Stimulated activated CD8-positive, alpha-beta memory T cell treated with anti-CD3 and anti-CD28 coated beads, Interleukin-15, amount 100 ng/mL, for 48 hours (primary cell): ENCODE results near the gene RASAL2.

Source experiments
- DNase-seq, 2 donors: peaks; one replicate each; pipeline ENCODE4 v3.0.0-alpha.2; 2020; ENCODE audit warnings: low read depth in 2 of 2

Gene RASAL2

DNA sequence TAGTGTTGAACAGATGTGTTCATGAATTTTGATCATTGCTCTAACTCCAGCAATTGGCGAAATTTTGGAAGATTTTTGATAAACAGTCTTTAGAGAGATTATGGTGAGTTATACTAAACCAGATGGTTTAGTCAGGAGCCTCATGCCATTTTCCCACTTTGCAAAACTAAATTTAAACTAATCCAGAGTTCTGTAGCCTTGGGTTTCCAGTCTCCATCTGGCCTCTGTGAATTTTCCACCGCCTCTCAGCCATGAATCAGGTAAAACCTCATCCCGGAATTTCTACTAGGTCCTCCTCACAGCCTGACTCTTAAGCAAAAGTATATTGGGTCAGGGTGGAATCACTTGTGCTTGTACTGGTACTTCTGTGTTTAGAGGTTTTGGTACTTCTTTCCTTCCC is 358.1 kb downstream of the RASAL2 start:
- DNase-seq: no peak

DNA sequence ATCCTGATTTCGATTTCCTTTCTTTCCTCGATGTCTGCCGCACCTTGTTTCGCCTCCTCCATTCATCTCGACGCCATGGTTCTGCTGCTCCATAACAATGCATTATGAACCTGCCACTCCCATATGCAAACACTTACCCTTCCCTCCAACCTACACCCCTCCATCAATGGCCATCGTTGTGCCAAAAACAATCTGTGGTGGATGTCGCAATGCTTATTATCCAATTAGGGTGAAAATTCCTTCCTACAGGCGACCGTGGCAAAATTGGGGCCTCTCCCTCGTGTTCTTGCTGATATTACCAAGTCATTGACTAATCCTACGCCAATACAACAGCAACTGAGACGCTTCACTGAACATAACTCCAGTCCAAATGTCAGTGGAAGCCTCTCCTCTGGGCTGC is 362.6 kb downstream of the RASAL2 start:
- no peak for DNase-seq

- DNase-seq: no peak
Observed at GRCh38 chr1:178457651-178458050, 363.7 kb downstream of the RASAL2 start.

DNA sequence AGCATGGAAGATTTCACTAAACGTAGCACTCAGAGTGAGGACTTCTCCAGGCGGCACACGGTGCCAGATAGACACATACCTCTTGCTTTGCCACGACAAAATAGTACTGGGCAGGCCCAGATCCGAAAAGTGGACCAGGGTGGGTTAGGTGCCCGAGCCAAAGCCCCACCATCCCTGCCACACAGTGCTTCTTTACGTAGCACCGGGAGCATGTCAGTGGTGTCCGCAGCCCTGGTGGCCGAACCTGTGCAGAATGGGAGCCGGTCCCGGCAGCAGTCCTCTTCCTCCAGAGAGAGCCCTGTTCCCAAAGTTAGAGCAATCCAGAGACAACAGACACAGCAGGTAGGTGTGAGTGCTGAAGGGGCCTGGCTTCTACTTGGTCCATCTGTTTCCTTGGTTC is 364.3 kb downstream of the RASAL2 start:
- DNase-seq: no peak

DNA sequence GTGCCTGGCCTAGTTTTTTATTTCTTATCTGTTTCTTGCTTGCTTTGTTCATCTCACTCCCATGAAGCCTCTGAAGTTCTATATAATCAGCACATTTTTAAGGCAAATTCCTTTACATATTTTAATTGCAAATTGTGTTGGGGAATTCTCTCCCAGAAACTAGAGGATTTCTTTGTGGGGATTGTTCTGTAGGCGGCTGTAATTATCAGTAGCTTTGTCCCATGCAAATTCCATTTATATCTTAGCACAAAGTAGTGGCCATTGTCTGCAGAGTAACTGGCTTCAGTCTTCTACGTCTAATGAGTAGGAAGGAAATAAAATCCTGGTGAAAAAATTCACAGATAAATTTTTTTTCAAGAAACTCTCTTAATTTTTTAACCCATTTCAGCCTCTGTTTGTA is 367.2 kb downstream of the RASAL2 start:
- DNase-seq: no peak

DNA sequence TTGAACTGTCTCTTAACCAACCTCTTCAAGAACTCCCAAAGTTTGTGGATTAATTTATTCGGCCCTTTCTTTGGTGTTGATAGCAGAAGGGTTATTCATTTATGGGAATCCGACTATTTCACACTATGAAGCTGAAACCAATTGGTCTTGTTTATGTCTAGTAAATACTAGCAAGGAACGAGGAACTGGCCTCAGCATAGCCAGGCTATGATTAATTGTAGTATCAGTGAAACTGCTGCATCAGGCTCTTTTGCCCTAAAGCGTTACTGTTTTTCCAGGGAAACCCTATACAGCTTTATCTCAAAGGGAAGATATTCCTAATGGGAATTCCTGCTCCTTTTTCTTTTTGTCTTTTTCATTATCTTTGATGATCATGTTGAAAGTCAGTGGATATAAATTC is 367.8 kb downstream of the RASAL2 start:
- DNase-seq: no peak

DNA sequence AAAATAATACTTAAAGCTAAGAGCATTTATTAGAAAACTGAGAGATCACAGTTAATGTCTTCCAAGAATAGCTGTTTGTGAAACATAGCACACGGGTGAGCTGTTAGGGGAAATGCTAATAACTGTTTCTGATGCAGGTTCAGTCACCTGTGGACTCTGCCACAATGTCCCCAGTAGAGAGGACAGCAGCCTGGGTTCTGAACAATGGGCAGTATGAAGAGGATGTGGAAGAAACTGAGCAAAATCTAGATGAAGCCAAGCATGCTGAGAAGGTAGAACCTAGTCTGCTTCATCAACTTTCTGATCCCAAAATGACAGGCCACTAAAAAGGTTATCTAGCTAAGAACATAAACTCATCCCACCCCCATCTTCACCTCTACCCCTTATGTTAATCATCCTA is 370.2 kb downstream of the RASAL2 start:
- no peak for DNase-seq

DNA sequence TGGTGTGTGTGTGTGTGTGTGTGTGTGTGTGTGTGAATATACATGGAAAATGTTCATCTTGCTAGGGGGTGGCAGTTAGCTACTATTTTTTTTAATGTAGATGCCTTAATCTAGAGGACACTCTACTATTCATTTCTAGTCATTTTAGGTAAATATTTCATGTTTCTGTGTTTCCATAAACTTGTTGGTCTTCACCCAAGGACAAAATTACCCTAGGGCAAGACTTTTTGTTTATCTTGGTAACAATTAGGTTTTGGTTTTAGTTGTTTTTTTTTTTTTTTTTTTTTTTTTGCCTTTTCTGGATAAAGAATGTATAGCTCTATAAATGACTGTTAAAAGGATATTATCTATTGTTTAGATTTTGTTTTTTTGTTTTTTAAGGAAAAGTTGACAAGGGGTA is 370.7 kb downstream of the RASAL2 start:
- DNase-seq: no peak

- no peak for DNase-seq
Observed at GRCh38 chr1:178465011-178465410, 371.1 kb downstream of the RASAL2 start.

DNA sequence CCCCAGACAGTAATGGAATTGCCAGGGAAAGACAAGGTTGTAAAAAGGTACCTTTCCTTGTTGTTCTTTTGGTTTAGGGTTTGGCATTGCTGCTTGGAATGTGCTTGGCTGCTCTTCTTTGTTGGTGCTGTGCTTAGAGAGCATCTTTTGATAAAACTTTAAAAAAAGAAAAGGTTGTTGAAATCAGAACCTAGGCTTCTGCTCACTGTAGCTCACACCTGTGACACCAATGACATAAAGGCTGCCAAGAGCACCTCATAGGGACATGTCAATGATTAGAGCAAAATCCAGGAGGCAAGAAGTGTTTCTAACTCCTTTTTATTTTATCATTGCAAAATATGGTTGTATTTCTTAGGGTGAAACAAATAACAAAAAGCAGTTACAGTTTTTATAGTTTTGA is 373.9 kb downstream of the RASAL2 start:
- DNase-seq: no peak

- DNase-seq: no peak
Observed at GRCh38 chr1:178470411-178470960, 376.6 kb downstream of the RASAL2 start.

- DNase-seq: no peak
Observed at GRCh38 chr1:178472531-178472930, 378.6 kb downstream of the RASAL2 start.

DNA sequence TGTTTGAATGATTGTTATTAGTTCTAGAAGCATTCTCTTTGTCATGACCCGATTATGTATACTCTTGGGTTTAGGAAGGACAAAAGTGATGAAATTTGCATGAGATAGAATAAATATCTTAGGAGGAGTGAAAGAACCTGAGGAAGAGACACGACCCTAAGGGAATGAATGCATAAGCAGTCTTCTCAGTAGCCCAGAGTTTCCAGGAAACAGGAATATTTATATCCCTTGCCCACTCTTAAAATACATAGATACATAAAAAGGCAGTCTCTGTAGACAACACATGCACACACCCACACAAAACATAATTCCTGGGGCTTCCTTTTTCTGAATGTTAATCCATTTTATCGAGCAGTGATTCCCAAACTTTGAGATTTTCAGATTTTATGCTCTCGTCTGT is 383.5 kb downstream of the RASAL2 start:
- no peak for DNase-seq

GRCh38 chr1:178477841-178478240 is 383.9 kb downstream of the RASAL2 start:
- no peak for DNase-seq

DNA sequence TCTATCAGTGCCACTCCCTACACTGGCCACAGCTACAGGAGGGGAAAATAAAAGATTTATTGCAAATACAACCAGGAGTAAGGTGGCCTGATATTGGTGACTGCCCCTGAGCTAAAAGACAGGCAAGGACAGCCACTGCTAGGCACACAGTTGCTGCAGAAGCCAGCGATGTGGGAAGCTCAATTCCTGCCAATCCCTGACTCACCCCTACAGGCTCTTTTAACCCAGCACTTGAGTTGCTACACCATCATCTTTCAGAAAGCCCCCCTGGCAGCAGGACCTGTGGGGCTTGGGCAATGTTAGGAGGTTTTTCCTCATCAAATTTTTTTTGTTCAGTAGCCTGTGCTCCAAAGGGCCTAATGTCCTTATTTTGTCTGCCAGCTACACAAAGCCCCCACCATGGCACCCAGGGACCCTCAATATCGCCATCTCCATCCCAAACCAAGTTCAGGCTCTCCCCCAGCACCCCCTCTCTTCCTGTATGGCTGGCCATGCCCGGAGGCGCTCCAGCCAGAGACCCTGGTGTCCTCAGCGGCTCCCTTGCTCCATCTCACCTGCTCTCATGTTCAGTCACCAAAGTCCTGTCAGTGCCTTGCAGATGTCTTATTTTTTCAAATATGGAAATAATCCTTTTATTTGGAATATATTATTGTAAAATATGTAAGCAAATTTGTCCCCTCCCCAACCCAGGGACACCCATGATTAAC is 389.5 kb downstream of the RASAL2 start:
- DNase-seq: no peak

- no peak for DNase-seq
Observed at GRCh38 chr1:178484698-178485225, 390.9 kb downstream of the RASAL2 start.

GRCh38 chr1:178485541-178485981 is 391.7 kb downstream of the RASAL2 start:
- no peak for DNase-seq

DNA sequence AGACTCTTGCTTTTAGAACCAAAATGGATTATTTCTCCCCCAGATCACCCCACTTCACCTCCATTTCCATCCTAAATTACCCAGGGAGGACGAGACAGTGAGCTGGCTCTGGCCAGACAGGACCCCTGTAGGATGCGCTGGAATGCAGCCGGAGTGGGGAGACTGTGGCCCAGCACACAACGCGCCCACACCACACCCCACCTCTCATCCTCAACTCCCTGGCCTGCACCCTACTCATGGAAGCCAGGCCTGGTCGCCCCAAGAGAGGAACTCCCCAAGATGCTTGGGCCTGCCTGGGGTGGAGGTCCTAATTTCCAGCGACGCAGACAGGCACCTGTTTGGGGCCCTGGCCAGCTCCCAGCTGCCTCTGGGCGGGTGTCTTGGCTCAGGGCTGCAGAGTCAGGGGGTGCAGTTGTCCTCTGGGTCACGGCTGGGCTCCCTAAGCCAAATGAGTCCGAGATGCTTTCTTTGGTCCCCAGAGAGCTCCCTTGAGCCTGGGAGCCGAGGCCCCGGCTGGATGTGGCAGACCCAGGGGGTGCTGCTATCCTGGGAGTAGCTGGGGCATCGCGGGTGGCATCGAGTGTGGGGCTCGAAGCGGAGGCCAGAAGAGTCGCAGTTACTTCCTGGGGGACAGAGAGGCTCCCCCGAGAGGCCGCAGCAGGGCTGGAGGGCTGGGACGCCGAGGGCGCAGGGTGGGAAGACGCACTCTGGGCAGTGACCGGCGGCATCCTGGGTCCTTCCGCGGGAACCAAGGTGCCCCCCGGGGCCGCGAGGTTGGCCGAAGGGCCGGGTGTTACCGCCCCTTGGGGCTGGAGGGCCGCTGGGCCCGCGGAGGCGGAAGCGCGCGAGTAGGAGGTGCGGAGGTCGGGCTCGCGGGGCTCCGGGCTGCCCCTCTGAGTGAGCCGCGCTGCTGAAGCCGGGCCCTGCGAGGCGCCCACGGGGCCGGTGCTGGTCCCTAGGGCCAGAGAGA is 392.5 kb downstream of the RASAL2 start:
- DNase-seq: no peak

- no peak for DNase-seq
Observed at GRCh38 chr1:178487070-178487615, 393.2 kb downstream of the RASAL2 start.

DNA sequence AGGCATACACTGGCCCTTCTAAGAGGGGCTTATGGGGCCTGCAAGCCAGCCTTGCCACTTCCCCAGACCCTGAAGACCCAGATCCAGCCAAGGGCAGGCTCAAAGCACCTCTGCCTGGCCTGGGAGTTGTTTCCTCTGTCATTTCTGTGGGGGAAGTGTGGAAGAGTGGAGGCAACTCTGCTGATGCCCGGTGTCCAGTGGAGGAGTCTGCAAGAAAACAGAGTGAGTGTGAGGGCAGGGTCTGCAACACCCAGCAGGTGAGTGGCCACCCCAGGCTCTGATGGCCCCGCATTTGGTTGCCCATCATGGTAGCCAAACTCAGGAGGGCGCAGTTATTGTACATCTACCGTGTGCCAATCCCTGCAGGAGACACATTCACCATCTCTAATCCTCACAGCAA is 394.5 kb downstream of the RASAL2 start:
- DNase-seq: no peak

- DNase-seq: no peak
Observed at GRCh38 chr1:178489399-178489798, 395.5 kb downstream of the RASAL2 start.

- no peak for DNase-seq
Observed at GRCh38 chr1:178490136-178490535, 396.2 kb downstream of the RASAL2 start.
